H1 (cell line): ENCODE measurements around the gene PRDM15. TPM values are rescaled to one million over a fixed set of nuclear protein-coding genes. Genes with fewer than 3 reads are reported as not detected.
A peak's percentile ranks its signal among the peaks of the same experiment; 100 is the strongest.

Experiments
- CTCF ChIA-PET: fragments of 300-600 bp; sonication (Branson Sonifier 250); formaldehyde crosslinking; loops from one replicate; lab custom pipeline; 2021; ENCODE audit not compliant: partially characterized antibody; lab: Charles Lee
- POLR2A ChIA-PET: fragments of 300-600 bp; sonication (Branson Sonifier 250); formaldehyde crosslinking; loops from one replicate; lab custom pipeline; 2021; ENCODE audit warnings: inconsistent platforms; ENCODE audit not compliant: partially characterized antibody; lab: Charles Lee
- DNase-seq, 2 experiments: peaks; one replicate each; pipeline versions ENCODE4 v3.0.0 to v3.0.0-alpha.2; 2010 to 2022; ENCODE audit warnings: low spot score in 2 of 2, low read depth in 1 of 2, mixed read lengths in 1 of 2
- FAIRE-seq: peaks from 2 replicates; lab custom pipeline; 2011; peaks lifted over from hg19 to GRCh38; lab: Jason Lieb, UNC
- H2AFZ ChIP-seq: 2 replicates; pipeline ENCODE4 v1.8.1; 2012; ENCODE audit warnings: low read length, inconsistent platforms
- H2AK5ac ChIP-seq: 2 replicates; pipeline ENCODE4 v1.6.1; 2013; ENCODE audit warnings: low read depth, low read length
- H2BK120ac ChIP-seq: replicated peaks from 2 replicates; pipeline ENCODE3; 2013; ENCODE audit warnings: low read depth, low read length, inconsistent platforms
- H2BK12ac ChIP-seq: 2 replicates; pipeline ENCODE4 v1.6.1; 2013; ENCODE audit warnings: low read depth, low read length
- H2BK15ac ChIP-seq: 2 replicates; pipeline ENCODE4 v1.6.1; 2013; ENCODE audit warnings: low read length
- H2BK20ac ChIP-seq: 2 replicates; pipeline ENCODE4 v1.6.1; 2013; ENCODE audit warnings: low read length
- H2BK5ac ChIP-seq: 2 replicates; pipeline ENCODE4 v1.6.1; 2013; ENCODE audit warnings: low read depth, low read length
- H3K14ac ChIP-seq: 2 replicates; pipeline ENCODE4 v1.6.1; 2013; ENCODE audit warnings: inconsistent platforms; ENCODE audit not compliant: insufficient read length
- H3K18ac ChIP-seq: 2 replicates; pipeline ENCODE4 v1.6.1; 2013; ENCODE audit warnings: low read length; ENCODE audit errors: extremely low read depth
- H3K23ac ChIP-seq: 2 replicates; pipeline ENCODE4 v1.6.1; 2013; ENCODE audit warnings: inconsistent platforms; ENCODE audit not compliant: insufficient read length
- H3K23me2 ChIP-seq: 2 replicates; pipeline ENCODE4 v1.6.1; 2013; ENCODE audit warnings: low read depth, low read length
- H3K27ac ChIP-seq: 2 replicates; pipeline ENCODE4 v1.6.1; 2011; ENCODE audit warnings: low read depth, low read length, inconsistent platforms
- H3K27me3 ChIP-seq, 4 experiments: replicated peaks in 1 of 4; 1 replicate in 1 of 4; 2 replicates in 3 of 4; pipeline versions ENCODE4 v1.6.1 to v1.8.1; 2011 to 2013; ENCODE audit warnings: low read length in 3 of 4, mild to moderate bottlenecking in 3 of 4, inconsistent platforms in 2 of 4, mixed read lengths in 2 of 4, moderate library complexity in 1 of 4; ENCODE audit not compliant: control insufficient read depth in 3 of 4, insufficient read depth in 3 of 4; ENCODE audit errors: extremely low read depth in 1 of 4
- H3K36me3 ChIP-seq, 4 experiments: 2 replicates each; pipeline versions ENCODE4 v1.6.1 to v1.8.1; 2011 to 2013; ENCODE audit warnings: mild to moderate bottlenecking in 4 of 4, low read length in 3 of 4, moderate library complexity in 2 of 4, control low read depth in 1 of 4, inconsistent platforms in 1 of 4; ENCODE audit not compliant: insufficient read depth in 4 of 4, control insufficient read depth in 2 of 4
- H3K4ac ChIP-seq: replicated peaks from 2 replicates; pipeline ENCODE3; 2013; ENCODE audit warnings: low read length, low read depth, mixed read lengths, inconsistent platforms; ENCODE audit not compliant: insufficient read length
- H3K4me1 ChIP-seq, 4 experiments: replicated peaks in 1 of 4; 1 replicate in 1 of 4; 2 replicates in 3 of 4; pipeline versions ENCODE4 v1.6.1 to v1.8.1; 2011 to 2013; ENCODE audit warnings: low read length in 3 of 4, inconsistent platforms in 2 of 4, mixed read lengths in 1 of 4; ENCODE audit not compliant: insufficient read depth in 4 of 4, control insufficient read depth in 3 of 4
- H3K4me2 ChIP-seq, 2 experiments: 2 replicates each; pipeline versions ENCODE4 v1.6.1 to v1.8.1; 2011 to 2013; ENCODE audit warnings: low read depth in 2 of 2, low read length in 2 of 2, control low read depth in 1 of 2, inconsistent platforms in 1 of 2, mild to moderate bottlenecking in 1 of 2; ENCODE audit not compliant: insufficient read depth in 1 of 2
- H3K4me3 ChIP-seq, 4 experiments: fragments of 200-600, 300-600 bp in 1 of 4; sonication (generic), shearing (Covaris generic), sonication (Bioruptor Twin) in 1 of 4; 2 replicates each; pipeline versions ENCODE4 v1.5.1 to v1.8.1; 2011 to 2016; ENCODE audit warnings: low read length in 4 of 4, low read depth in 3 of 4, control low read depth in 2 of 4, inconsistent platforms in 2 of 4, mild to moderate bottlenecking in 2 of 4, mixed read lengths in 1 of 4, moderate library complexity in 1 of 4; ENCODE audit not compliant: insufficient read depth in 2 of 4; ENCODE audit errors: extremely low read depth in 1 of 4
- H3K56ac ChIP-seq: replicated peaks from 2 replicates; pipeline ENCODE3; 2013; ENCODE audit warnings: low read depth, mild to moderate bottlenecking, mixed read lengths, low read length, inconsistent platforms; ENCODE audit not compliant: insufficient read length
- H3K79me1 ChIP-seq: 2 replicates; pipeline ENCODE4 v1.6.1; 2013; ENCODE audit warnings: low read depth, low read length, control low read depth
- H3K79me2 ChIP-seq, 2 experiments: 2 replicates each; pipeline versions ENCODE4 v1.6.1 to v1.8.1; 2012 to 2013; ENCODE audit warnings: low read length in 2 of 2, mild to moderate bottlenecking in 2 of 2, inconsistent platforms in 1 of 2; ENCODE audit not compliant: insufficient read depth in 2 of 2, control insufficient read depth in 1 of 2
- H3K9ac ChIP-seq, 4 experiments: replicated peaks in 1 of 4; 1 replicate in 1 of 4; 2 replicates in 3 of 4; pipeline versions ENCODE4 v1.6.1 to v1.8.1; 2011 to 2013; ENCODE audit warnings: low read depth in 3 of 4, low read length in 3 of 4, control low read depth in 2 of 4, mild to moderate bottlenecking in 2 of 4, moderate library complexity in 2 of 4, inconsistent platforms in 1 of 4; ENCODE audit errors: extremely low read depth in 1 of 4
- H3K9me3 ChIP-seq, 2 experiments: 2 replicates each; pipeline versions ENCODE4 v1.6.1 to v1.8.1; 2012 to 2013; ENCODE audit warnings: mild to moderate bottlenecking in 2 of 2, moderate library complexity in 2 of 2, control low read depth in 1 of 2, inconsistent platforms in 1 of 2, low read depth in 1 of 2, low read length in 1 of 2, mixed read lengths in 1 of 2; ENCODE audit not compliant: insufficient read depth in 2 of 2
- H4K20me1 ChIP-seq, 2 experiments: replicated peaks in 1 of 2; 2 replicates each; pipeline versions ENCODE3 to v1.8.1; 2011 to 2013; ENCODE audit warnings: inconsistent platforms in 2 of 2, low read length in 2 of 2, mild to moderate bottlenecking in 1 of 2; ENCODE audit not compliant: insufficient read depth in 2 of 2, control insufficient read depth in 1 of 2
- H4K5ac ChIP-seq: 2 replicates; pipeline ENCODE4 v1.6.1; 2013; ENCODE audit warnings: low read length, low read depth, mixed read lengths, inconsistent platforms; ENCODE audit not compliant: insufficient read length
- H4K8ac ChIP-seq: 2 replicates; pipeline ENCODE4 v1.8.0; 2013; ENCODE audit warnings: mild to moderate bottlenecking, moderate library complexity, low read length, inconsistent platforms; ENCODE audit not compliant: insufficient read depth; ENCODE audit errors: extremely low read depth
- H4K91ac ChIP-seq: replicated peaks from 2 replicates; pipeline ENCODE3; 2013; ENCODE audit warnings: low read length, mixed read lengths, inconsistent platforms; ENCODE audit not compliant: insufficient read length
- ATF2 ChIP-seq: IDR thresholded peaks from 2 replicates; pipeline ENCODE4 v1.6.1; 2012; ENCODE audit warnings: low read length, inconsistent platforms
- CTCF ChIP-seq, 3 experiments: IDR thresholded peaks; 1 replicate in 2 of 3; 2 replicates in 1 of 3; pipeline versions ENCODE4 v1.5.1 to v1.6.1; 2011; ENCODE audit warnings: low read length in 3 of 3, mild to moderate bottlenecking in 3 of 3, inconsistent platforms in 2 of 3, low read depth in 1 of 3, moderate library complexity in 1 of 3; ENCODE audit not compliant: insufficient read depth in 1 of 3; ENCODE audit errors: control extremely low read depth in 1 of 3
- EP300 ChIP-seq, 2 experiments: IDR thresholded peaks; 1 replicate in 1 of 2; 2 replicates in 1 of 2; pipeline ENCODE4 v1.6.1; 2011 to 2012; ENCODE audit warnings: low read depth in 2 of 2, low read length in 2 of 2, mild to moderate bottlenecking in 2 of 2, borderline replicate concordance in 1 of 2, inconsistent platforms in 1 of 2, moderate library complexity in 1 of 2
- NRF1 ChIP-seq: IDR thresholded peaks from 2 replicates; pipeline ENCODE4 v1.6.1; 2011; ENCODE audit warnings: mild to moderate bottlenecking, low read depth, low read length, improper control_type of control experiment
- RAD21 ChIP-seq, 2 experiments: IDR thresholded peaks in 1 of 2; conservative IDR thresholded peaks in 1 of 2; 2 replicates each; pipeline ENCODE4 v1.6.1; 2011; ENCODE audit warnings: low read depth in 2 of 2, low read length in 2 of 2, improper control_type of control experiment in 1 of 2, inconsistent platforms in 1 of 2, mild to moderate bottlenecking in 1 of 2, moderate library complexity in 1 of 2
- whole genome bisulfite sequencing, 2 experiments: shearing (Covaris generic) in 1 of 2; methylation state at CpG; one replicate each; pipeline versions ENCODE4 v1.1.6 to v1.1.7; 2013 to 2015; ENCODE audit warnings: low lambda C conversion rate in 2 of 2, mixed read lengths in 2 of 2, inconsistent platforms in 1 of 2, low coverage in 1 of 2, missing lambda C conversion rate in 1 of 2; ENCODE audit not compliant: insufficient replicate concordance in 2 of 2, insufficient coverage in 1 of 2, insufficient read length in 1 of 2; ENCODE audit errors: extremely low coverage in 1 of 2, missing lambda C conversion rate in 1 of 2; 5-methylcytosine and 5-hydroxymethylcytosine counted together
- polyA plus RNA-seq, 7 experiments: library from polyadenylated mRNA; depleted of rRNA in 3 of 7; stranded (reverse) in 5 of 7; unstranded in 2 of 7; fragments of >200 nt in 5 of 7; fragments of 200-250 nt in 2 of 7; gene quantifications; 1 replicate in 5 of 7; 2 replicates in 1 of 7; 4 replicates in 1 of 7; pipeline versions ENCODE4 v1.2.1 to v1.2.3, GENCODE V29; 2011 to 2013; ENCODE audit warnings: missing spikeins in 2 of 7, mixed read lengths in 2 of 7
- total RNA-seq: library from RNA; stranded (reverse); fragmentation: NEBNext Ultra II Directional; extraction: Animal tissue kit (Norgen Biotek cat#: 25700); gene quantifications from 2 replicates; pipeline ENCODE4 v1.2.1, GENCODE V29; 2021

The PRDM15 gene
- total and polyA plus RNA-seq, 2 of the 8 experiments (the other 6 are each of a cell fraction or from before 2014, with no cell fraction given), result 9.7 to 10.5 TPM

GRCh38 chr21:41817228-41817627 lies 61.9 kb downstream of the PRDM15 start:
- Histone ChIP-seq H2BK15ac (no peak overlapping the region), H3K23me2 (no peaks in the 10 kb centered on the region), H3K4me3 (no peak overlapping the region), H2BK20ac (no peak overlapping the region), H4K91ac (no peak overlapping the region), H3K9ac (no peak overlapping the region), H3K4me2 (no peak overlapping the region), H3K79me2 (no peaks in the 10 kb centered on the region), H3K79me1 (no peaks in the 10 kb centered on the region), H3K23ac (no peak overlapping the region), H3K4ac (no peak overlapping the region), H3K56ac (no peak overlapping the region), H3K14ac (no peak overlapping the region), H4K5ac (no peak overlapping the region), H4K8ac (no peak overlapping the region), H3K27ac (no peak overlapping the region), H3K27me3 (no peaks in the 10 kb centered on the region), H2AK5ac (no peak overlapping the region), H2AFZ (no peak overlapping the region), H2BK120ac (no peak overlapping the region), H2BK5ac (no peak overlapping the region), H4K20me1 (peaks cover 0 to 6% of the 10 kb centered on the region in 2 experiments), H3K36me3 (peaks cover 0 to 13% (median 5%) of the 10 kb centered on the region in 4 experiments; a peak in 6 of 8 replicates), H3K4me1 (peaks cover 0 to 2% (median 0%) of the 10 kb centered on the region in 4 experiments; a peak in 1 of 7 replicates), H3K18ac (no peak overlapping the region), H3K9me3 (no peaks in the 10 kb centered on the region), H2BK12ac (no peak overlapping the region)
- TF ChIP-seq NRF1, result no peak
- peak; percentile 86 to 87 for TF ChIP-seq RAD21 (IDR thresholded peaks at IDR 0.05 in 1 of 2, conservative IDR thresholded peaks at IDR 0.05 in 1 of 2; ENCODE audit: low read depth in 2 of 2, low read length in 2 of 2)
- TF ChIP-seq EP300 (IDR thresholded peaks at IDR 0.05; ENCODE audit: borderline replicate concordance in 1 of 2, low read depth in 2 of 2, low read length in 2 of 2), result no peak
- TF ChIP-seq ATF2, result no peak
- peak; percentile 80 to 86 (median 81) for TF ChIP-seq CTCF (IDR thresholded peaks at IDR 0.05; ENCODE audit: control extremely low read depth in 1 of 3, insufficient read depth in 1 of 3, low read depth in 1 of 3, low read length in 3 of 3)
- FAIRE-seq (peak; percentile 57), DNase-seq (peak in 1 of 2 experiments; percentile 61)
- ChIA-PET CTCF (interaction anchor here (0.6 to 8.1 kb wide), 58 partner anchors 8 to 691 kb away, joined by 3 to 132 read pairs (median 5); no protein-coding TSS in a partner anchor), POLR2A (no interaction called here)
- 45% methylated on average over 3 of the region's 3 CpGs; no CpG with 5 or more reads in 1 of the 2 experiments for WGBS, 2 experiments
